ENCODE measurements around the gene LCP1. TPM values are rescaled to one million over a fixed set of nuclear protein-coding genes. Genes with fewer than 3 reads are reported as not detected.

The LCP1 gene
- total RNA-seq, 1 donor from 2014 or later = 6.1 TPM

Small RNAs within 50 kb of the gene (small RNA-seq; reads per million reads assigned to genes)
- not detected for gene RN7SL288P

Other genes with a start within 250 kb of the LCP1 start
- 36.3 TPM for gene ZC3H13, start 129.4 kb downstream of the LCP1 start, total RNA-seq
- not detected for gene CPB2, start 77.1 kb downstream of the LCP1 start, total RNA-seq
- gene LRRC63, start 29.8 kb upstream of the LCP1 start, total RNA-seq = 2.0 TPM
- gene RUBCNL, start 205.1 kb upstream of the LCP1 start, total RNA-seq = 3.3 TPM